GM13977 (cell line): ENCODE data around the gene PTCD1.
"Not testable (repeated sequence)": the region's sequence is repeated elsewhere in the genome, so short reads cannot be mapped to it uniquely, and the experiment has no call there.

Experiments used
- DNase-seq: peaks from one replicate; pipeline ENCODE4 v3.0.0; 2012; ENCODE audit warnings: low spot score
- CTCF ChIP-seq: IDR thresholded peaks from 2 replicates; pipeline ENCODE4 v1.5.1; 2012; ENCODE audit warnings: mild to moderate bottlenecking, control low read depth; ENCODE audit not compliant: insufficient read depth; ENCODE audit errors: extremely low read depth, missing control alignments
- in situ Hi-C: fragments of 300-500 bp; cut with MboI; formaldehyde crosslinking; loops from one replicate; pipeline ENCODE4 v1.12.0; 2022; ENCODE audit warnings: low sequenced_read_pairs, low pct_unique_long_range_greater_than_20kb, mixed read lengths, inconsistent platforms; ENCODE audit not compliant: unreplicated experiment

Gene PTCD1

GRCh38 chr7:99393355-99394187 is 45.0 kb downstream of the PTCD1 start:
- TF ChIP-seq CTCF = no peak
- in situ Hi-C loops = no loop called here
- no peak for DNase-seq

GRCh38 chr7:99392659-99393354 is 45.8 kb downstream of the PTCD1 start:
- peak; percentile 4 for TF ChIP-seq CTCF
- peak; percentile 72 for DNase-seq
- in situ Hi-C loops = no loop called here

DNA sequence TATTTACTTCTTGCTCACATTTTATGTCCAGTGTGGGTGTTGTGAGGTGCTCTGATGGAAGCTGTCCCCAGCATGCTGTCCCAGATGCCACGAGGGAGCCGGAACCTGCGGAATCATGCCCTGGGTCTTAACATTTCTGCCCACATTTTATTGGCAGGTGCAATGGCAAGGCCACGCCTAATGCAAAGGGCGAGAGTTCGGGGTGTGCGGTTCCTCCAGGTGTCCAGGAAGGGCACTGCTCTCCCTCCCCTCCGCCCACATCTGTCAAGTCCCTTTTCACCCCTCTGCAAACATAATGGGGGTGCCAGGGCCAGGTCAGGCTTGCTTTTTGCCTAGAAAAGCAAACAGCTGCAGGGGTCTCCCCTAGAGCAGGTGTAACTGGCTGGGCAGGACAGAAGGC is 46.6 kb downstream of the PTCD1 start:
- DNase-seq = no peak
- in situ Hi-C loops = no loop called here
- TF ChIP-seq CTCF = no peak

DNA sequence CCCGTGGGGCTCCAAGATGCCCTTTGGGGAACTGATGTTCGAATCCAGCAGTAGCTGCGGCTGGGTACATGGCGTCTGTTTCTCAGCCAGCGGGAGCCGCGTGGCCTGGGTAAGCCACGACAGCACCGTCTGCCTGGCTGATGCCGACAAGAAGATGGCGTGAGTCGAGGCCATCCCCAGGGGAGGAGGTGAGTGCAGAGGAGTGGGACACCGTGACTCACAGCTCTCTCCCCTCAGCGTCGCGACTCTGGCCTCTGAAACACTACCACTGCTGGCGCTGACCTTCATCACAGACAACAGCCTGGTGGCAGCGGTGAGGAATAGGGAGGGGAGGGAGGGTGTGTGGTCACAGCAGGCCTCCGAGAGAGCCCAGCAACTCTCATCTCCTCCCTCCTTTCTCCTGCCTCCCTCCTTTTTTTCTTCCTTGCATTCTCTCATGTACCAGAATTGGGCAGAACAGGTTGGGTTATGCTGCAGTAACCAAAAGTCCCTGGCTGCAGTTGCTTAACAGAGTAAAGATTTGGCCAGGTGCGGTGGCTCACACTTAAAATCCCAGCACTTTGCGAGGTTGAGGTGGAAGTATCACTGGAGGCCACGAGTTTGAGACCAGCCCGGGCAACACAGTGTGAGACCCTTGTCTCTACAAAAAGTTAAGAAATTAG is 47.5 kb downstream of the PTCD1 start:
- no peak for DNase-seq
- no peak for TF ChIP-seq CTCF
- in situ Hi-C loops = no loop called here

GRCh38 chr7:99389772-99390171 is 48.8 kb downstream of the PTCD1 start:
- in situ Hi-C loops = no loop called here
- no peak for TF ChIP-seq CTCF
- DNase-seq = no peak

GRCh38 chr7:99387912-99388311 is 50.7 kb downstream of the PTCD1 start:
- in situ Hi-C loops = no loop called here
- no peak for DNase-seq
- no peak for TF ChIP-seq CTCF

DNA sequence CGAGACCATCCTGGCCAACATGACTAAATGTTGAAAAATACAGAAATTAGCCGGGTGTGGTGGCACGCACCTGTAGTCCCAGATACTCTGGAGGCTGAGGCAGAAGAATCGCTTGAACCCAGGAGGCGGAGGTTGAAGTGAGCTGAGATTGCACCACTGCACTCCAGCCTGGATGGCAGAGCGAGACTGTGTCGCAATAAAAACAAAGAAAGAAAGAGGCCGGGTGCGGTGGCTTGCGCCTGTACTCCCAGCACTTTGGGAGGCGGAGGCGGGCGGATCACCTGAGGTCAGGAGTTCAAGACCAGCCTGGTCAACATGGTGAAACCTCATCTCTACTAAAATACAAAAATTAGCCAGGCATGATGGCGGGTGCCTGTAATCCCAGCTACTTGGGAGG is 51.4 kb downstream of the PTCD1 start:
- DNase-seq, in situ Hi-C loops: not testable (repeated sequence)
